ENCODE data around the gene RENBP.
A peak's percentile ranks its signal among the peaks of the same experiment; 100 is the strongest.
"Not testable (repeated sequence)": the region's sequence is repeated elsewhere in the genome, so short reads cannot be mapped to it uniquely, and the experiment has no call there.

RENBP gene

DNA sequence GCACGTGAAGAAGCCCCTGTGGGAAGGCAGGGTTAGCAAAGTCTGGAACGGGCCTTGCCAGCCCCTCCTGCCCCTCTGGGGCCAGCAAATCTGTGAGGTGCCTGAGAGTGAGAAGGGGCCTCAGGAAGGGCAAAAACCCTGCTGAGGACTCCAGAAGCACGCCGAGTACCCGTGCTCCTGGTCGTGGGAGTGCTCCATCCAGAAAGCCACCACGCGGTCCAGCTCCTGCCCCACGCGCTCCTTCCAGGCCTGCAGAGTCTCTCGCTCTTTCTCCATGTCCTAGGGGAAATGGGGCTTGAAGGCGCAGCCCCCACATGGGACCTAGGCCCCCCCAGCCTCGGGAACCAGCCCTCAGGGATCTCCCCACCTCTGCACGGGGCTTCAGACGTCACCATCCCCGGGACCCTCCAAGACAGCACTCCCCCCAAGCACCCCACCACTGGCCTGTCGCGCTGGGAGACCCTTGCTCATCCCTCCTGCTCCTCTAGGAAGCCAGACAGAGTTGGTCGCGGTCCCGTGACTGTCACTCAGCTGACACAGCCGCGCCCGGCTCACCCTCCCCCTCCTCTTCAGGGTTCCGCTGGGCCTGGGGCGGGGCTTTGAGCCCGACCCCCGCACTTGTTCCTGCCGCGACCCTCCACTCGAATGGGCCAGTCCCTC lies at the start of gene RENBP:
TSS of gene RENBP (minus strand) at position 504 of the 660 bp plus-strand sequence. CDS start at position 471, 33 bp downstream.
- DNase-seq, result peak; percentile 74

- DNase-seq, result no peak
Measured at GRCh38 chrX:153993978-153994377, 49.5 kb upstream of the RENBP start.

DNA sequence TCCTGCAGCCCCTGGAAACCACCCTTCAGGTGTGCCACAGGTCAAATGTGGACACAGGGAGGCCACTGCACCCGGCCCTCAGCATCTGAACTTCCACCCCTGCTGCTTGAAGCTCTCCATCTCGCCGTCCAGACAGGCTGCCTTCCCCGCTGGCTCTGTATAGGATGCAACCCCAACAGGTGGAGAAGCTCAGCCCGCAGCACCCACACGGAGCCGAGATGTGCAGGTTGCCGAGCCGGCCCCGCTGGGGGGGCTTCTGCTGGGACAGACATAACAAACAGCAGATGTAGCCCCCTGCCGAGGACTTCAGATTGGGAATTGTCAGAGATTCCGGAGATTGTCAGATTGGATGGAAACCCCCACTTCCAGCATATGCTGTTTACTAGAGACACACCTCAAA lies 48.6 kb upstream of the RENBP start:
- no peak for DNase-seq

GRCh38 chrX:153992180-153992579 lies 47.7 kb upstream of the RENBP start:
- no peak for DNase-seq

GRCh38 chrX:153991013-153991580 lies 46.7 kb upstream of the RENBP start:
- DNase-seq, result no peak

DNA sequence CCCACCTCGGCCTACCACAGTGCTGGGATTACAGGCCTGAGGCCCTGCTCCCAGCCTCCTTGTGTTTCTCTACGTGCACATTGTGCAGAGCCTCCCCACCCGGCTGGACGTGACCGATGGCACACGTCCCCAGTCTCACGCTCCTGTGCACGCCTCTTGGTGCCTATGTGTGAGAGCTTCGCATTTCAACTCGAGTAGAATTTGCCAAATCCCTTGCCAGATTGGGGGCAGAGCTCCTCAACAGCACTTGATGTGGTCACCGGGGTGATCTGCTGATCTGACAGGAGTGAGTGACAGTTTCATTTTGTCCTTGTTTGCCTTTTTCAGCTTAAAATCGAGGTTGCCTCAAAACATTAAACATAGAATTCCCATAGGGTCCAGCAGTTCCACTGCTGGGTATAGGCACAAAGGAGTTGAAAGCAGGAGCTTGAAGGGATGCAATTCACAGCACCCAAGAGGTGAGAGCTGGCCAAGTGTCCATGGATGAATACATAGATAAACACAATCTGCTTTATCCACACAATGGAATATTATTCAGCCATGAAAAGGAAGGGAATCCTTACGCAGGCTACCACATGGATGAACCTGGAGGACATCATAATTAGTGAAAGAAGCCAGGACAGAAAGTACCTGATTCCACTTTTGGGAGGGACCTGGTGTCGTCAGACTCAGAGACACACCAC lies 45.7 kb upstream of the RENBP start:
- no peak for DNase-seq

DNA sequence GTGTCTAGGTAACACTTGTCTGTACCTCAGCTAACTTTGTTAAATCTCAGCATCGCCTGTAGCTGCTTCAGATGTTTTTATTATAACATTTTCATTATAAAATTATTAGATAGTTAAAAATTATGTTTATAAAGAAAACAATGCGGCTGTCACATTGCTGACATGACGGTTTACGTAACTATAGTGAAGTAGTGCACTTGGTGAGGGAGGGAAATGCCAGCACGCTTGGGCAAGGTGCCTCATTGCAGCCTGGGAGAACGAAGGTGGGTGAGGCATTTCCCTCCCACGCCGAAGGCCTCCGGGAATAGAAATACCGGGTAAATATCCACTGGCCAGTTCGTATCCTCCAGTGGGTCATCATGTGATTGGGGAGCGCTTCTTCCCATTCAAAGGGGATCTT lies 44.0 kb upstream of the RENBP start:
- DNase-seq, result no peak

GRCh38 chrX:153984351-153985178 lies 40.1 kb upstream of the RENBP start:
- no peak for DNase-seq

- DNase-seq, result no peak
Measured at GRCh38 chrX:153983321-153983801, 38.9 kb upstream of the RENBP start.

- DNase-seq, result peak; percentile 47
Measured at GRCh38 chrX:153981771-153982533, 37.5 kb upstream of the RENBP start.

- no peak for DNase-seq
Measured at GRCh38 chrX:153981231-153981630, 36.8 kb upstream of the RENBP start.

DNA sequence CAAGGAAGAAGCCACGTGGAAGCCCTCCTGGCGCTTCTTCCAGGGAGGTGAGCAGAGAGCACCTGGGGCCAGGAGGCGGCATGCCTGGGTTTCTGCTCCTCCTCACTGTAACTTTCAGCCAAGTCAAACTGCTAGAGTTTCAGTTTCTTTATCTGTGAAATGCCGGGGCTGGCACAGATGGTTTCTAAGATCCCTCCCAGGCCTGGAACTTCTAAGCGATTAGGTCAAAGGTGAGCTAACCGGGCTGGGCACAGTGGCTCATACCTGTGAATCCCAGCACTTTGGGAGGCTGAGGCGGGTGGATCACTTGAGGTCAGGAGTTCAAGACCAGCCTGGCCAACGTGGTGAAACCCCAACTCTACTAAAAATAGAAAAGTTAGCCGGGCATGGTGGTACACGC lies 36.0 kb upstream of the RENBP start:
- DNase-seq, result not testable (repeated sequence)

DNA sequence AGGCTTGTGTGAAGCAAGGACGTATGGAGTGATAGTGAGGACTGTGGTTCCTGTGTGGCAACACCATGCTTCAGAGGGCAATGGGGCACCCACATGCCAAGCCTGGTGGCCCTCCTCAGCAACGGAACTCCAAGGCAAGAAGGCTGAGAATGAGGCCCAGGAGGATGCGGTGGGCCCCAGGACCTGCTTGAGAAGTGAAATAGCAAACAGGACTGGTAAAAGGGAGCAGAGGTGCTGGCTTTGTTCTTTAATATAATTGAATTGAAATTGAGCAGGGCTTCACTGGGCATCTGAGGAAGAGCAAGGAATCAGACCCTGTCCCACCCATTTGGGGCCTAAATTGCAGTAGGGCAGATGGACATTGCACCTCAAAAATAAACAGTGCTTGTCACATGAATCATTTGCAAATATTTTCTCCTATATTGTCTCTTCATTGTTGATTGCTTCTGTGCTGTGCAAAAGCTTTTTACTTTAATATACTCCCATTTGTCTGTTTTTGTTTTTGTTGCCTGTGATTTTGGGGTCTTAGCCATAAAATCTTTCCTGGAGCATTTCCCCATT lies 30.4 kb upstream of the RENBP start:
- no peak for DNase-seq

DNA sequence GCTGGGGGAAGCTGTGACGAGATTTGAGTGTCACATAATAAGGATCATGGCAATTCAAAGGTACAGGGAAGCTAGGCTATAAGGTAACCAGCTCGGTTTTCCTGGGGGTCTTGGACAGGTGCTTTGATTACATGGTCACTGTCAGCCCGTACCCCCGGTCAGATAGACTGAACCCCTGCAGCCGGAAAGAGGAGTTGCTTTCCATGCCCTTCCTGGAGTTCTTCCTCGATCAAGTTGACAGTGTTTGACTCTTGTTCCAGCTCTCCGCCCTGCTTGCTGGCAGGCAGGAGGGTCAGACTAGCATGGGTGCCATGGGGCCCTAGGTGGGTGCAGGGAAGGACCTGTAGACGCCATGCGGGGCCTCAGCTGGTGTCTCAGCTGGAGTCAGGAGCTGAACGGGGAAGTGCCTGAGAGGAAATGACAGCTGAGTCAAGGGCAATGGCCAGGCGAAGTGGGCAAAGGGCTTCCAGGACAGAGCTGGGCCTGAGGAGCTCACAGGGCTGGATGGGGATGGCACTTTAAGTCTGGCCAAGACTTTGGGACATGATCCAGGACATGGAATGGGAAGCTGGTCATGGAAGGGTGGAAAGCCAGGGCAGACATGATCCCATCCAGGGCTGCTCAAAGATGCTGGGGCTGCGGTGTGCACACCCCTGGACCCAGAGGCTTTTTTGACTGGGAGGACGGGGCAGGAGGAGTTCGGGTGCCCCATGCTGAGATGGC lies 29.7 kb upstream of the RENBP start:
- DNase-seq, result no peak

- DNase-seq, result peak; percentile 26
Measured at GRCh38 chrX:153973127-153974002, 28.9 kb upstream of the RENBP start.

DNA sequence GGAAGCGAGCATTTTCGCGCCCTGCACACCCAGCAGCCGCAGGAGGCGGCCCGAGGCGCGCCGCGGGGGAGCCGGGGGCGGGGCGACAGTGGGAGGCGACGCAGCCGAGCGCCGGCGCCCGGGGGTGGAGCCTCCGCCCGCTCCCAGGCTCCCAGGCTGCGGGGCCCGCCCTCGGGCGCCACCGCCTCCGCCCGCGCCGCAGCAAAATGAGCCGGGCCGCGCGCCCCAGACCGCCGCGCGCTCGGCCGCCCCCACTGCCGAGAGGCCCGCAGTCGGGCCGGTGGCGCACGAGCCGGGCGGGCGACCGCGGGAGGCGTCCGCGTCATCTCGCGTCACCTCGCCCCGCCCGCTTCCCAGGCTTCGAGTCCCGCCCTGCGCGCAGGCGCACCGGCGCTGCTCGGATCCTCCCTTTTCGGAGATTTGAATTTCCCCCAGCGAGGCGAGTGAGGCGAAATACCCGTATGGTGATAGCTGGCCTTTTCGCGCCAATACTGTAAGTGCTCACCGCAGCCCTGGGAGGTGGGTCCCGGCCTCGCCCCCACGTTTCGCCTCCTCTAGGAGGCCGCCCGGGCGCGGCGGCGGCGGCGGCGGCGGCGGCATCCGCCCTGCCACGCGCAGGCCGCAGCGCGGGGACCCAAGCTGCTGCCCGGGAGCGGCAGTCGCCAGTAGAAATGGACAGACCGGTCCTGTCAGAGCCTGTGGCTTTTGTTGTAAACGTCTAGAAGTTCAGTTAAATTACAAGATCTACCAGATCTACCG lies 28.1 kb upstream of the RENBP start, which contains the start of gene TMEM187:
TSS of gene TMEM187 (plus strand) at position 387 of the 759 bp plus-strand sequence. CDS start 9,309 bp downstream, outside the sequence.
- peak; percentile 93 for DNase-seq

DNA sequence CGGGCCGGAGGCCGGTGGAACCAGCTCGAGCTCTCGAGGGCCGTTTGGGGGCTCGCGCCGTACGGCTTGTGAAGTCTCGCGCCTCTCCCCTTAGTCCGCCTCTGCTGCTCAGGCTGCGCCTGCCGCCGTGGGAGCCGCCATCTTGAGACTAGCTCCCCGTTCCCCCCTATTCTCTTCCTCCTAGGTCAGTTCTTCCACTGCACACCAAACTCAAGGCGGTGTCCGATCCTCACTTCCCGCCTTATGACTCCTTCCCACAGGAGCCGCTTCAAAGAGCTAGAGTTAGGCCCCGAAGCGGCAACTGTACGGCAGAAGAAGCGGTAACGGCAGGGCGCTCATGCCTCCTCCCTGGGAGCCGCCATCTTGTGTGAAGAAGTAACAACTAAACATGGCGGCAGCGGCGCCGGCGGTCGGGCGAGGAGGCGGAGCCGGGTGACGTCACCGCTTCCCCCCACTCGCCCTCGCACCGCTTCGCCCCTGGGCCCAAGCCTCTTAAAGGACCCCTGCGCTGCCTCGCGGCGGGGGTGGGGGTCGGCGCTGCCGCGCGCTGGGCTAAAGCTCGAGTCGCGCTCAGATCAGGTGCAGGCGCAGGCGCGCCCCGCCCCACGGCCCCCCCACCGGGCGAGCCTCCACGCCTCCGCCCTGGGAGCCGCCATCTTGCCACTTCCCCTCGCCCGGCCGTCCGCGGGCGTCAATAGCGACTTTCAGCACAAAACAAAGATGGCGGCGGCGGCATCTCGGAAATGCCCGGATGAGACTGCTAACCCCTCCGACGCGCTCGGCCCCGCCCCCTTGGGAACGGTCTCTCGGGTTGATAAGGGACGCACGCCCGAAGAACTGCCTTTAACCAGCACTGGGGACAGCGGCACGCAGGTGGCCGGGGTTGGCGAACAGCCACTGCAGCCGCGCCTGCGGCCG lies 27.3 kb upstream of the RENBP start, which contains the start of gene HCFC1:
TSS of gene HCFC1 (minus strand) at position 369 of the 918 bp plus-strand sequence. CDS start 978 bp downstream, outside the sequence.
- peak; percentile 96 for DNase-seq

DNA sequence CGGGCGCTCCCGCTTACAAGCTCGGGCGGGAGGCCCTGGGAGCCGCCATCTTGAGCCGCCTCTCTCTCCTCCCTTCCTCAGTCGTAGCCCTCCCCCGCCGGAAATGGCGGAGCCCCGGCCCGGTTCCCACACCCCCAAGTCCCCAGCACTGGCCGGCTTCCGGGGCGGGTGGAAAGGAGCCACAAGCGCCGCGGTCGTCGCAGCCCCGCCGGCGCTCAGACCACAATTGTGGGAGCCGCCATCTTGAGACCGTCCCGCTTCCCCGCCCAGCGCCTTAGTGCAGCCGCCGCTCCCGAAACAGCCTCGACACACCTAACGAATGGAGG lies 26.6 kb upstream of the RENBP start:
- peak; percentile 89 for DNase-seq

All from eye (tissue), 1 donor.